LNCaP clone FGC (cell line): ENCODE data around the gene TRAM2.

ENCODE experiments used
- DNase-seq: peaks from one replicate; pipeline ENCODE4 v3.0.0-alpha.2; 2011; ENCODE audit warnings: low read depth
- H3K4me3 ChIP-seq: 2 replicates; pipeline ENCODE4 v1.5.1; 2011; ENCODE audit warnings: mild to moderate bottlenecking, low read depth, low read length, control low read depth
- TF ChIP-seq, protein P1 (sequence below): IDR thresholded peaks from 2 replicates; pipeline ENCODE4 v1.5.1; 2012; ENCODE audit warnings: mild to moderate bottlenecking; ENCODE audit not compliant: control insufficient read depth, insufficient read depth; ENCODE audit errors: extremely low read depth

Gene TRAM2

DNA sequence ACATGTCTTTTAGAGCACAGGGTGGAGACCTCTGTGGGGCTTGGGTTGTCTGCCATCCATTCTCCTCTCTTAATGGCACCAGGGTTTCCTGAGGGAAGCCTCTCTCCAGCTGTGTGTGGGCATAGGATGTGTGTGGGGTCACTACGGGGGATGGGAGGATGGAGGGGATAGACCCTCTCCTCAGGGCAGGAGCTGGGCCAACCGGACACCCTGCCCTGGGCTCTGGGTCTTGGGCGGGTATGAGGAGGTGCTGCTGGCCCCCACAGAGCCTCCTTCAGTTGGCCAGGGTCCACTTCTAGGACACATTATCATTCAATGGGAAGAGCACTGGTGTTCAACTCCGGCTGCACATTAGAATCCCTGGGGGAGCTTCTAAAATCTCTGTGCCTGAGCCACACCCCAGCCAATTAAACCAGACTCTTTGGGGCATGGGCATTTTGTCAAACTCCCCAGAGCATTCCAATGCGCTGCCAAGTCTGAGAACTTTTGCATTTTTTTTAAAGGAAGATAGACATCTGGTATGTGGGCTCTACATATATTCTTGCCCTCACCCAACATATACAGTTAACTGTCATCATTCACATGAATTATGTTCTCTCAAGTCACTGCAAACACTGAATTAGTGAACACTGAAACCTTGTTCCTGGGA, 38.5 kb downstream of the TRAM2 start:
- TF ChIP-seq, protein P1, sequence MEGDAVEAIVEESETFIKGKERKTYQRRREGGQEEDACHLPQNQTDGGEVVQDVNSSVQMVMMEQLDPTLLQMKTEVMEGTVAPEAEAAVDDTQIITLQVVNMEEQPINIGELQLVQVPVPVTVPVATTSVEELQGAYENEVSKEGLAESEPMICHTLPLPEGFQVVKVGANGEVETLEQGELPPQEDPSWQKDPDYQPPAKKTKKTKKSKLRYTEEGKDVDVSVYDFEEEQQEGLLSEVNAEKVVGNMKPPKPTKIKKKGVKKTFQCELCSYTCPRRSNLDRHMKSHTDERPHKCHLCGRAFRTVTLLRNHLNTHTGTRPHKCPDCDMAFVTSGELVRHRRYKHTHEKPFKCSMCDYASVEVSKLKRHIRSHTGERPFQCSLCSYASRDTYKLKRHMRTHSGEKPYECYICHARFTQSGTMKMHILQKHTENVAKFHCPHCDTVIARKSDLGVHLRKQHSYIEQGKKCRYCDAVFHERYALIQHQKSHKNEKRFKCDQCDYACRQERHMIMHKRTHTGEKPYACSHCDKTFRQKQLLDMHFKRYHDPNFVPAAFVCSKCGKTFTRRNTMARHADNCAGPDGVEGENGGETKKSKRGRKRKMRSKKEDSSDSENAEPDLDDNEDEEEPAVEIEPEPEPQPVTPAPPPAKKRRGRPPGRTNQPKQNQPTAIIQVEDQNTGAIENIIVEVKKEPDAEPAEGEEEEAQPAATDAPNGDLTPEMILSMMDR: no peak
- DNase-seq: no peak
- no peak overlapping the region for H3K4me3 ChIP-seq

DNA sequence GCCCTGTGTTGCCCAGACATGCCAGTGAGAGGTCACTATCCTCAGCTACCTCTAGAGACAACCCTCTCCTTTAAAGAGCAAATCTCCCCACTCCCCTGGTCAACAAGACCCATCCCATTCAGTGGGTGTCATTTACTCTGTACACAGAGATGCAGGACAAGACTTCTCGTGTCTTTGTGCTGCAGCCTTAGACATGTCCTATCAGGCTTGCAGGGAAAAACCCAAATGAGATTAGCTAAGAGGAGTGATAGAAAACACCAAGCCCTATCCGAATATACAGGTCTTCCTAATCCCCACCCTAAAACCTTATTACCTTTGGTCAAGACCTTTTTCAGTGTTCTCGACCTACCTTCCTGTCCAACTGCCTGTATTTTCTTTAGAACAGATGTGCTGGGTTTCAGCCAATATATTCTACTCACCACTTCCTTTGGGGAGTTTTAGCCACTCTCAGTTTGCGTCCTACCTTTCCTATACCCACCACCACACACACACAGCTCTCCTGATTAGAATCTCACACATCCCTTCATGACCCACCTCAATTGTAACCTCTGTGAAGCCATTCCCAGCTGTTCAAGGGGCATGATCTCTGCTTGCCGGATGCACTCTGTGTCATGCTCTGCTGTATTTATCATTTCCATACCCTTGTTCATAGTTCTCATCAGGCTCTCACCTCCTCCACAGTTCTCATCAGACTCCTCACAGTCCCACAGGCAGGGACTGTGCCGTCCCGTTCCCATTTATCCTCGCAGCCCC, 39.7 kb downstream of the TRAM2 start:
- H3K4me3 ChIP-seq: no peak overlapping the region
- TF ChIP-seq, protein P1: no peak
- DNase-seq: no peak

DNA sequence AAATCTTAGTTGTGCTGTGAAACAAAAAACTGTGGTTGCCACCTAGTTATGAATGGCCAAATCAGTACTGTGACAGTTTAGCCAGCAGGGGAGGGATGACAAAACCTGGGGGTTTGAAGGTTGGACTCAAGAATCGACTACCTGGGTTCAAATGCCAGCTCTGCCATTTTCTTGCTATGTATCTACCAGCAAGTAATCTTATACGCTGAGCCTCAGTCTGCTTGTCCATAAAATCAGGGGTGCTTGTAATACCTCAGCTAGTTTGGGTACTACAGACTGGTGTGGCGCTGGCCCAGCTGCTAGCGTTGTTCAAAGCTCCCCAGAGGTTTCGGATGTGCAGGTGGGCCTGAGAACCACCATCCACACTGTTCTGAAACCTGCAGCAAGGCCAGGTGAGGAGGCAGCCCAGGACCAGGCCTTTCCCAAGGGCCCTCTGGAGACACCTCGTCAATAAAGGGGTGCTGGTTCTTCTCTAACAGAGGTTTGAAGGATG, 40.4 kb downstream of the TRAM2 start:
- TF ChIP-seq, protein P1: no peak
- no peak for DNase-seq
- no peak overlapping the region for H3K4me3 ChIP-seq

DNA sequence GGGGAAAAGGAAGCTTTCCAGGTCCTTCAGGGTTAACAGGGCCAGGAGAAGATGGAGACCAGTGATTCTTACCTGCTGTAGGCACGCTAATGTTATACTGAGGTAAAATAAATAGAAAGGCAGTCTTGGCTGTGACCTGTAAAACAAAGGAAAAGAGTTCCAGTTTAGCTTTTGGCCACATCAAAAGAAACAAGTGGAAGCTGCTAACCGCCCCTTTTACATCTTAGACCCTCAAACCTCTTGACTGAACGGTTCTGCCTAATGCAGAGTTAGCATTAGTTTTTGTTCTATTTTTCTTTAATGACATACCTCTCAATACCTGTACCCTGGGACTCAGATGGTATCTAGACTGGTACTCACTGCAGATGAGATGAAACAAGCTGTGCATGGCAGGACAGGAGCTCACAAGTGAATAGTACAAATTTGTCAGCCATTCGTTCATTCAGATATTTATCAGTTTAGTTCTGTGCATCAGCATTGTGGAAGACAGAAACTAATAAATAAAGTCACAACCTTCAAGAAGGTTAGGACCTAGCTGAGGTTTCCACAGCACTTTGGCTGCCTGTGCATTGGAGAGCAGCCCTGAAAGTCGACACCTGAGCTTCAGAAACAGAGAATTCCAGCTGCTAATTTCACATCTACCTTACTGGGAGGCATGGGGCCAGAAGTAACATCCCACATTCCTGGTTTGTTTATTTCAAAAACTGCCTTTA, 41.0 kb downstream of the TRAM2 start:
- TF ChIP-seq, protein P1: no peak
- H3K4me3 ChIP-seq: no peak overlapping the region
- DNase-seq: no peak

DNA sequence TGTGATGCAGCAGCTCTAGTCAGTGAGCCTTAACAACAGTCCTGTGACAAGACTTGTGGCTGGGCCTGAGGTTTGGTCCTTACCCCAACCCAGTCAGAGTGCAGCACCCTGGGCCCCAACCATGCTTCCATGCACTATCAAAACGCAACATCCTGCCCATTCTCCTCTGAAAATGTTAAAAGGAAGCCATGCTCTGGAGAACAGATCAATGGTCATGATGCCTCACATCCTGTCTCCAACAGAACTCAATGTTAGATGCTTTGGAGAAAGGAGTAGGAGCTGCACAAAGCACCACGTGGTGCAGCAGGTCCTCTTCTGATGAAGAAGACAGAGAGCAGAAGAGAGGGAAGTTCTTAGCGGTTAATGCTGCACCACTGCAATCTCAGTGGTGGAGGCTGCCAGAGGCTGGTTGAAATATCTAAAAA, 41.9 kb downstream of the TRAM2 start:
- H3K4me3 ChIP-seq: no peak overlapping the region
- no peak for DNase-seq
- TF ChIP-seq, protein P1: no peak

DNA sequence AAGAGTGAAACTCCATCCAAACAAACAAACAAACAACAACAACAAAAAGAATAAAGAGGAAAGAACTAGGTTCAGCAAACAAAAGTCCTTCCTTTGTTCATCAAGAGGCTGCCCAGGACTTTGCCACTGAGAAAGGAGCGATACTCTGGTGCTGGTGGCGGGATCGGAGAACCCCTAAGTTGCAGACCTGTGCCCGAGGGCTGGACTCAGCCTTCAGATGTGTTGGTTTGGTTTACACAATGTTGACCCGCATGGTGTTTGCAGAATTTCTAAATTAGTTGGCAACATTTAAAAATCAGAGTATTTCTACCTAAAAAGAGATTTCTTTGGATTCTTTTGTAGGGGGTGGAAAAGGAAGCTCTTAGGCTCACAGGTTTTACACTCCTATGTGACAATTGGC, 42.5 kb downstream of the TRAM2 start:
- DNase-seq: no peak
- H3K4me3 ChIP-seq: no peak overlapping the region
- TF ChIP-seq, protein P1: no peak
